Ovary (tissue), 9 donors: ENCODE data around the gene IGSF9B. TPM values are rescaled to one million over a fixed set of nuclear protein-coding genes. Genes with fewer than 3 reads are reported as not detected.

Experiments
- DNase-seq, 5 donors: peaks; one replicate each; pipeline ENCODE4 v3.0.0-alpha.2; 2019 to 2020
- H3K27ac ChIP-seq, 2 donors: fragments of 200-600 bp; one replicate each; pipeline versions ENCODE4 v1.5.1 to v1.8.0; 2019 to 2022
- H3K27me3 ChIP-seq: fragments of 200-600 bp; one replicate; pipeline ENCODE4 v1.8.0; 2022
- H3K36me3 ChIP-seq: fragments of 200-600 bp; sonication (generic); one replicate; pipeline ENCODE4 v1.5.1; 2019
- H3K4me1 ChIP-seq: one replicate; pipeline ENCODE4 v1.8.1; 2013; ENCODE audit warnings: mild to moderate bottlenecking, moderate library complexity; ENCODE audit not compliant: insufficient read depth
- H3K4me3 ChIP-seq: fragments of 200-600 bp; sonication (generic); one replicate; pipeline ENCODE4 v1.5.1; 2017
- H3K9me3 ChIP-seq, 2 donors: fragments of 200-600 bp in 1 of 2; sonication (generic) in 1 of 2; one replicate each; pipeline versions ENCODE4 v1.5.1 to v1.8.1; 2013 to 2019; ENCODE audit warnings: mild to moderate bottlenecking in 1 of 2, moderate library complexity in 1 of 2
- EP300 ChIP-seq: sonication (generic); formaldehyde crosslinking; IDR thresholded peaks from one replicate; pipeline ENCODE4 v1.6.1; 2017; ENCODE audit warnings: antibody characterized with exemption
- POLR2A ChIP-seq: fragments of 450-650 bp; IDR thresholded peaks from one replicate; pipeline ENCODE4 v1.6.1; 2017; ENCODE audit warnings: antibody characterized with exemption, mild to moderate bottlenecking, moderate library complexity
- whole genome bisulfite sequencing, 3 donors: extraction: QIAGEN DNeasy Blood & Tissue Kit in 1 of 3; methylation state at CpG; one replicate each; pipeline versions ENCODE4 v1.1.5 to v1.1.7; 2013 to 2017; 5-methylcytosine and 5-hydroxymethylcytosine counted together
- intact Hi-C, 4 donors: fragments of 100-400 bp; cut with DNase I; formaldehyde crosslinking; loops; one replicate each; pipeline versions ENCODE4 v1.11.0 to v1.15.1; 2022 to 2023
- polyA plus RNA-seq, 2 donors: library from polyadenylated mRNA; stranded (reverse); fragments of 200-250 nt in 1 of 2; fragments of 350-450 nt in 1 of 2; fragmentation: Illumina TruSeq in 1 of 2; extraction: RNeasy Lipid Tissue Mini Kit (QIAGEN cat#74804) in 1 of 2; gene quantifications; one replicate each; pipeline ENCODE4 v1.2.3, GENCODE V29; 2013 to 2014
- total RNA-seq, 7 donors: library from RNA; depleted of rRNA in 2 of 7; stranded (reverse); fragments of >200 nt in 2 of 7; fragmentation: NEBNext Ultra II Directional in 3 of 7; extraction: Animal tissue kit (Norgen Biotek cat#: 25700) in 3 of 7; gene quantifications; one replicate each; pipeline versions ENCODE4 v1.1.0 to v1.2.4, GENCODE V29; 2016 to 2023
- TF ChIP-seq, protein P1 (sequence below), 3 donors: fragments of 450-650 bp in 2 of 3; fragments of 200-600 bp in 1 of 3; IDR thresholded peaks; one replicate each; pipeline versions ENCODE4 v1.5.1 to v1.8.0; 2016 to 2022; ENCODE audit warnings: antibody characterized with exemption in 3 of 3, mild to moderate bottlenecking in 1 of 3
- donor health status: DM: no; HTN: no; CAD: no; lungs with moderate emphysema.
- donor health status: DM: no; HTN: no; CAD: no.
- donor health status: Bipolar disorder and iron deficiency.
- donor health status: DM: yes; HTN: yes; CAD: no.
- donor health status: DM: no; HTN: no; CAD: no.
- donor health status: DM: yes; HTN: yes; CAD: no.

The IGSF9B gene
- total and polyA plus RNA-seq, 9 donors, result 0.48 to 15.4 (median 4.7) TPM

DNA sequence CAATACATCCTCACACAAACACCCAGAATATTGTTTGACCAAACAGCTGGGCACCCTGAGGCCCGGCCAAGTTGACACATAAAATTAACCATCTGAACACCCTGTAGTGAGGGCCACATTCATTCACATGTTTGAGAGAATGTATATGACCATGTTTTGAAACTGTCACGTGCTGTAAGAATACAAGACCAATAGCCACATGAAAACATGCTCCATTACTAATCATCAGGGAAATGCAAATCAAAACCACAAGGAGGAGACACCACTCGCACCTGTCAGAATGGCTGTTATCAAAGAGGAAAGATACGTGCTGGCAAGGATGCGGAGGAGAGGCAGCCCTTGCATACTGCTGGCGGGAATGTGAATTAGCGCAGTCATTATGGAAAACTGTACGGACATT lies 38.3 kb upstream of the IGSF9B start:
- intact Hi-C loops, result no loop called here
- H3K27me3 ChIP-seq, result no peaks in the 10 kb centered on the region
- H3K9me3 ChIP-seq, result no peaks in the 10 kb centered on the region
- H3K36me3 ChIP-seq, result no peaks in the 10 kb centered on the region
- H3K4me1 ChIP-seq, result no peaks in the 10 kb centered on the region
- WGBS, 3 donors, result 24 to 46% (median 27%) methylated on average over 8 of the region's 8 CpGs
- no peak for DNase-seq
- no peak overlapping the region for H3K4me3 ChIP-seq
- TF ChIP-seq EP300 (no peak), POLR2A (no peak)
- TF ChIP-seq, protein P1, sequence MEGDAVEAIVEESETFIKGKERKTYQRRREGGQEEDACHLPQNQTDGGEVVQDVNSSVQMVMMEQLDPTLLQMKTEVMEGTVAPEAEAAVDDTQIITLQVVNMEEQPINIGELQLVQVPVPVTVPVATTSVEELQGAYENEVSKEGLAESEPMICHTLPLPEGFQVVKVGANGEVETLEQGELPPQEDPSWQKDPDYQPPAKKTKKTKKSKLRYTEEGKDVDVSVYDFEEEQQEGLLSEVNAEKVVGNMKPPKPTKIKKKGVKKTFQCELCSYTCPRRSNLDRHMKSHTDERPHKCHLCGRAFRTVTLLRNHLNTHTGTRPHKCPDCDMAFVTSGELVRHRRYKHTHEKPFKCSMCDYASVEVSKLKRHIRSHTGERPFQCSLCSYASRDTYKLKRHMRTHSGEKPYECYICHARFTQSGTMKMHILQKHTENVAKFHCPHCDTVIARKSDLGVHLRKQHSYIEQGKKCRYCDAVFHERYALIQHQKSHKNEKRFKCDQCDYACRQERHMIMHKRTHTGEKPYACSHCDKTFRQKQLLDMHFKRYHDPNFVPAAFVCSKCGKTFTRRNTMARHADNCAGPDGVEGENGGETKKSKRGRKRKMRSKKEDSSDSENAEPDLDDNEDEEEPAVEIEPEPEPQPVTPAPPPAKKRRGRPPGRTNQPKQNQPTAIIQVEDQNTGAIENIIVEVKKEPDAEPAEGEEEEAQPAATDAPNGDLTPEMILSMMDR (IDR thresholded peaks at IDR 0.05), result no peak
- no peak overlapping the region for H3K27ac ChIP-seq

DNA sequence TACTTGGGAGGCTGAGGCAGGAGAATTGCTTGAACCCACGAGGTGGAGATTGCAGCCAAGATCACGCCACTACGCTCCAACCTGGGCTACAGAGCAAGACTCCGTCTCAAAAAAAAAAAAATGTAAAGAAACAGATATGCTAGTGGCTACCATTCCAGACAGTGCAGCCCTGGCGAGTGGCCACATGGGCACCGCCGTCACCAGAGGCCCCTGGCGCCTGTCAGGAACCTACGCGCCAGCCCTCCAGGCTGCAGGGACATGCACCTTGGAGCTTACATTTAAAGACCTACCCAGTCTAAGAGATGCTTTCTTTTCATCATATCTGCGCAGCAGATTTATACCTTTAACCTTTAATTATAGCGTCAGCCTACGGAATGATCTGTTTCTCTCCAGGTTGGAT lies 37.2 kb upstream of the IGSF9B start:
- H3K4me3 ChIP-seq, result no peak overlapping the region
- DNase-seq, result no peak
- intact Hi-C loops, result no loop called here
- no peaks in the 10 kb centered on the region for H3K4me1 ChIP-seq
- H3K27ac ChIP-seq, result no peak overlapping the region
- H3K27me3 ChIP-seq, result no peaks in the 10 kb centered on the region
- no peaks in the 10 kb centered on the region for H3K9me3 ChIP-seq
- H3K36me3 ChIP-seq, result no peaks in the 10 kb centered on the region
- TF ChIP-seq EP300 (no peak), POLR2A (no peak)
- TF ChIP-seq, protein P1 (IDR thresholded peaks at IDR 0.05), result no peak
- 90 to 92% (median 90%) methylated on average over 13 of the region's 13 CpGs for WGBS, 3 donors

DNA sequence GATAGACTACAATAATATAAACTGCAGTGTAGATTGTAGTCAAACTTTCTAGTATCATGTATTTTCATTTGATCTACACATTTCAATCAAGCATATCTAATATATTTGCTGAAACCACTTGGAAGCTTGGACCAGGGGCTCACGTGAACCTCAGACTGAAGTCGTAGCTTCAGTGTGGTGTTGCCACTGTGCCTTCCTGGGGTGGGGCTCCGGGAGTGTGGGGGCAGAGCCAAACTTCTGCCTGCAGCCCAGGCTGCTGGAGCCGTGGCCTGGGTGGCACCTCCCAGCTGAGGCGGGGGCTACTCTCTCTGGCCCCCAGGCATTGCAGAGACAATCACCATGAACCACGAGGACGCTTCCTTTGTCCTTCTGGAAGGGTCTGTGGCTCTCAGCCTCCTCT lies 36.3 kb upstream of the IGSF9B start:
- H3K27me3 ChIP-seq, result no peaks in the 10 kb centered on the region
- H3K4me3 ChIP-seq, result no peak overlapping the region
- WGBS, 3 donors, result 73 to 84% (median 81%) methylated on average over 7 of the region's 7 CpGs
- no peak for DNase-seq
- no peaks in the 10 kb centered on the region for H3K36me3 ChIP-seq
- TF ChIP-seq POLR2A (no peak), EP300 (no peak)
- TF ChIP-seq, protein P1 (IDR thresholded peaks at IDR 0.05), result no peak
- no peaks in the 10 kb centered on the region for H3K9me3 ChIP-seq
- intact Hi-C loops, result no loop called here
- H3K27ac ChIP-seq, result no peak overlapping the region
- no peaks in the 10 kb centered on the region for H3K4me1 ChIP-seq

DNA sequence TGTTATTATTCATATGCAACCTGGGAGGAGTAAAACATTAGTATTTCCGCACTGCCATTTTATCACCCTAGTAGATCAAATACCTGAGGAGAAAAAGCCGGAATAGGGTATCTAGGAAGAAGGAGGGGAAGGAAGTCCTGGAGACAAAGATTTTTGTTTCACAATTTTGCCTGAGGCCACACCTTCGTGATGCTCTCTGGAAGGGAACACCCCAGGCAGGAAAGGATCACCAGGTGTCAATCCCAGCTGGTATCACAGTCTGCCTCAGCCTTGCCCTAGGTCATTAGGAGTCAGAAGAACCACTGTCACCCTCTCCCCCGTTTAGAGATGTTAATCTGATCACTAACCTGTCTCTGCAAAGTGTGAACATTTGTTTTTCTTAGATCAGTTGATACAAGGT lies 35.4 kb upstream of the IGSF9B start:
- DNase-seq, result no peak
- H3K4me3 ChIP-seq, result no peak overlapping the region
- no peaks in the 10 kb centered on the region for H3K27me3 ChIP-seq
- 50 to 53% (median 50%) methylated on average over 4 of the region's 4 CpGs for WGBS, 3 donors
- H3K9me3 ChIP-seq, result no peaks in the 10 kb centered on the region
- intact Hi-C loops, result no loop called here
- H3K36me3 ChIP-seq, result no peaks in the 10 kb centered on the region
- no peaks in the 10 kb centered on the region for H3K4me1 ChIP-seq
- TF ChIP-seq, protein P1 (IDR thresholded peaks at IDR 0.05), result no peak
- TF ChIP-seq EP300 (no peak), POLR2A (no peak)
- no peak overlapping the region for H3K27ac ChIP-seq

DNA sequence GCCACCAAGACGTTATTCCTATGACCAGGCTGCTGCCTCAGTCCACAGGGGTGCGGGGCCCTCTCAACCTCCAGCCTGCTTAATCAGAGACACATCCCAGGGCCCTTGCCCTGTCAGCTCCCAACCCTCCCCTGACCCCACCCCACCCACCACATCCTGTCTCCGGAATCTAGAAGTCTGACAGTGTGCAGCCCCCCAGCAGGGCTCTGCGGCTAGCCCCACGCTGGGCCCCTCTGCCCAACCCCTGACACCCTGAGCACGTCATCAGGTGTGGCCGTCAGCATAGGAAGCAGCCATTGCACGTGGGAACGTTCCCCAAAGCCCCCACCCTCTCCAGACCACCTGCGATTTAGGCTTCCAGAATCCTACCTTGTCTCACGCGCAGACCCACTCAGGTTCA lies 34.3 kb upstream of the IGSF9B start:
- Histone ChIP-seq H3K4me1 (no peaks in the 10 kb centered on the region), H3K36me3 (no peaks in the 10 kb centered on the region), H3K27ac (no peak overlapping the region), H3K9me3 (no peaks in the 10 kb centered on the region), H3K4me3 (no peak overlapping the region), H3K27me3 (no peaks in the 10 kb centered on the region)
- TF ChIP-seq EP300, result no peak
- no peak for TF ChIP-seq POLR2A
- TF ChIP-seq, protein P1 (IDR thresholded peaks at IDR 0.05), result no peak
- WGBS, 3 donors, result 57 to 69% (median 59%) methylated on average over 12 of the region's 12 CpGs
- no peak for DNase-seq
- intact Hi-C loops, result no loop called here
